SHP77 treated with DMSO at 0.1 percent for 48 hours (cell line): ENCODE measurements around the gene COL2A1.

ENCODE experiments used
- DNase-seq: peaks from one replicate; lab custom pipeline; 2025; lab: John Stamatoyannopoulos, UW

COL2A1 gene

GRCh38 chr12:48030173-48030650 is 25.9 kb upstream of the COL2A1 start:
- no peak for DNase-seq

- no peak for DNase-seq
These were observed 25.4 kb upstream of the COL2A1 start for GRCh38 chr12:48029491-48030172.

GRCh38 chr12:48028541-48029431 is 24.5 kb upstream of the COL2A1 start:
- DNase-seq, result no peak

GRCh38 chr12:48027183-48028002 is 23.1 kb upstream of the COL2A1 start:
- DNase-seq, result no peak

- no peak for DNase-seq
These were observed 22.0 kb upstream of the COL2A1 start for GRCh38 chr12:48026060-48026827.

- DNase-seq, result no peak
These were observed 21.0 kb upstream of the COL2A1 start for GRCh38 chr12:48025281-48025680.

GRCh38 chr12:48024735-48025134 is 20.5 kb upstream of the COL2A1 start:
- no peak for DNase-seq

GRCh38 chr12:48023386-48023785 is 19.1 kb upstream of the COL2A1 start:
- peak; percentile 17 for DNase-seq

- no peak for DNase-seq
These were observed 18.6 kb upstream of the COL2A1 start for GRCh38 chr12:48022676-48023385.

GRCh38 chr12:48022180-48022521 is 17.9 kb upstream of the COL2A1 start:
- no peak for DNase-seq

- DNase-seq, result no peak
These were observed 17.4 kb upstream of the COL2A1 start for GRCh38 chr12:48021485-48022179.

GRCh38 chr12:48019639-48020265 is 15.5 kb upstream of the COL2A1 start:
- DNase-seq, result no peak

GRCh38 chr12:48018618-48018995 is 14.3 kb upstream of the COL2A1 start:
- no peak for DNase-seq

- DNase-seq, result no peak
These were observed 13.8 kb upstream of the COL2A1 start for GRCh38 chr12:48017921-48018617.

- DNase-seq, result no peak
These were observed 13.2 kb upstream of the COL2A1 start for GRCh38 chr12:48017496-48017895.

- no peak for DNase-seq
These were observed 12.2 kb upstream of the COL2A1 start for GRCh38 chr12:48016373-48017020.

GRCh38 chr12:48015954-48016353 is 11.7 kb upstream of the COL2A1 start:
- no peak for DNase-seq

GRCh38 chr12:48015129-48015528 is 10.9 kb upstream of the COL2A1 start:
- no peak for DNase-seq

- no peak for DNase-seq
These were observed 9.0 kb upstream of the COL2A1 start for GRCh38 chr12:48013287-48013686.
